HepG2 (cell line): Measurements from ENCODE around the gene S100A4. TPM values are rescaled to one million over a fixed set of nuclear protein-coding genes. Genes with fewer than 3 reads are reported as not detected.

Experiments used
- ATAC-seq: fragments of 200-7000 bp; cut with Tn5 transposase; 3 replicates; pipeline ENCODE4 v1.9.1; 2020; ENCODE audit warnings: mild to moderate bottlenecking, moderate library complexity
- BruUV-seq: library from RNA; stranded (reverse); fragments of 400-500 nt; replicated peaks from 2 replicates; lab custom pipeline; 2021; lab: Mats Ljungman, UMichigan
- CTCF ChIA-PET: fragments of 300-600 bp; formaldehyde crosslinking; extraction: SDS; loops from one replicate; lab custom pipeline; 2021; ENCODE audit warnings: low total read pairs, inconsistent platforms, low intra/inter-chr PET ratio; lab: Yijun Ruan, JAX
- POLR2A ChIA-PET: fragments of 350-600 bp; sonication (Branson Sonifier 250); formaldehyde crosslinking; loops from one replicate; lab custom pipeline; 2020; ENCODE audit warnings: antibody characterized with exemption, inconsistent platforms; lab: Yijun Ruan, JAX
- DNase-seq: peaks from one replicate; pipeline ENCODE4 v3.0.0-alpha.2; 2015; ENCODE audit warnings: low spot score
- FAIRE-seq: peaks from 3 replicates; lab custom pipeline; 2011; peaks lifted over from hg19 to GRCh38; lab: Jason Lieb, UNC
- H2AFZ ChIP-seq: one replicate; pipeline ENCODE4 v1.6.1; 2011; ENCODE audit warnings: low read length, inconsistent platforms
- H3K27ac ChIP-seq: fragments of 300-600 bp; 3 replicates; pipeline ENCODE4 v1.8.0; 2011; ENCODE audit warnings: mixed run types, mild to moderate bottlenecking, mixed read lengths, low read length, inconsistent platforms; ENCODE audit not compliant: insufficient read depth; ENCODE audit errors: extremely low read length
- H3K27me3 ChIP-seq, 2 experiments: fragments of 200-600 bp in 1 of 2; 2 replicates in 1 of 2; 3 replicates in 1 of 2; pipeline versions ENCODE4 v1.6.0 to v1.8.0; 2011; ENCODE audit warnings: low read length in 2 of 2, mild to moderate bottlenecking in 2 of 2, moderate library complexity in 2 of 2, inconsistent platforms in 1 of 2; ENCODE audit not compliant: insufficient read depth in 2 of 2, control insufficient read depth in 1 of 2
- H3K36me3 ChIP-seq, 2 experiments: fragments of 200-600 bp in 1 of 2; replicated peaks in 1 of 2; 2 replicates in 1 of 2; 3 replicates in 1 of 2; pipeline versions ENCODE4 v1.5.1 to v1.8.0; 2011; ENCODE audit warnings: low read length in 2 of 2, inconsistent platforms in 1 of 2; ENCODE audit not compliant: insufficient read depth in 2 of 2, control insufficient read depth in 1 of 2
- H3K4me1 ChIP-seq: 2 replicates; pipeline ENCODE4 v1.5.1; 2012; ENCODE audit warnings: low read length, inconsistent platforms; ENCODE audit not compliant: insufficient read depth
- H3K4me2 ChIP-seq: 2 replicates; pipeline ENCODE4 v1.6.0; 2011; ENCODE audit warnings: low read depth, low read length, inconsistent platforms
- H3K4me3 ChIP-seq, 3 experiments: fragments of 200-600 bp in 1 of 3; sonication (generic), shearing (Covaris generic) in 1 of 3; replicated peaks in 1 of 3; 2 replicates each; pipeline ENCODE4 v1.5.1; 2011 to 2016; ENCODE audit warnings: low read length in 3 of 3, inconsistent platforms in 2 of 3, low read depth in 2 of 3, mild to moderate bottlenecking in 2 of 3, control low read depth in 1 of 3, mixed read lengths in 1 of 3; ENCODE audit not compliant: insufficient read depth in 1 of 3
- H3K79me2 ChIP-seq: one replicate; pipeline ENCODE4 v1.6.1; 2011; ENCODE audit warnings: low read length, inconsistent platforms; ENCODE audit not compliant: insufficient read depth
- H3K9ac ChIP-seq: 2 replicates; pipeline ENCODE4 v1.6.0; 2011; ENCODE audit warnings: mild to moderate bottlenecking, low read depth, low read length, inconsistent platforms; ENCODE audit not compliant: insufficient read depth
- H3K9me3 ChIP-seq: 2 replicates; pipeline ENCODE4 v1.5.1; 2012; ENCODE audit warnings: mild to moderate bottlenecking, low read length
- H4K20me1 ChIP-seq: 2 replicates; pipeline ENCODE4 v1.6.0; 2011; ENCODE audit warnings: inconsistent platforms, mild to moderate bottlenecking, low read length, moderate library complexity; ENCODE audit not compliant: insufficient read depth
- ESRRA ChIP-seq: sonication (generic); formaldehyde crosslinking; IDR thresholded peaks from 2 replicates; pipeline ENCODE4 v1.5.1; 2020; ENCODE audit warnings: mild to moderate bottlenecking, low read depth, missing genetic modification reagents
- JUND ChIP-seq: sonication (generic); formaldehyde crosslinking; IDR thresholded peaks from 2 replicates; pipeline ENCODE4 v1.8.0; 2022; ENCODE audit warnings: mild to moderate bottlenecking, missing genetic modification reagents
- RAD51 ChIP-seq: fragments of 450-650 bp; IDR thresholded peaks from 2 replicates; pipeline ENCODE4 v1.6.1; 2016; ENCODE audit warnings: borderline replicate concordance
- ZFX ChIP-seq: sonication (generic); formaldehyde crosslinking; IDR thresholded peaks from 2 replicates; pipeline ENCODE4 v1.4.0; 2020; ENCODE audit warnings: mild to moderate bottlenecking, low read depth, missing genetic modification reagents, moderate library complexity
- ZNF546 ChIP-seq: sonication (generic); formaldehyde crosslinking; conservative IDR thresholded peaks from 2 replicates; pipeline ENCODE4 v1.8.1; 2023; ENCODE audit warnings: mild to moderate bottlenecking, missing genetic modification reagents
- ZNF879 ChIP-seq: sonication (generic); formaldehyde crosslinking; IDR thresholded peaks from 2 replicates; pipeline ENCODE4 v1.8.1; 2023; ENCODE audit warnings: missing genetic modification reagents
- WGBS: methylation state at CpG from one replicate; pipeline ENCODE4 v1.1.6; 2017; ENCODE audit warnings: low lambda C conversion rate; 5-methylcytosine and 5-hydroxymethylcytosine counted together
- in situ Hi-C: cut with HindIII; loops from 2 replicates; pipeline ENCODE4 v1.10.0; 2017; ENCODE audit warnings: low pct_unique_long_range_greater_than_20kb; ENCODE audit not compliant: extremely low pct_ligation_motif_present
- intact Hi-C: fragments of 100-400 bp; cut with micrococcal nuclease; formaldehyde crosslinking; loops from one replicate; pipeline ENCODE4 v1.10.0; 2022; ENCODE audit not compliant: unreplicated experiment
- polyA plus RNA-seq, 8 experiments: library from polyadenylated mRNA; depleted of rRNA in 3 of 8; stranded (reverse) in 7 of 8; unstranded in 1 of 8; fragments of >200 nt; fragmentation: Illumina TruSeq in 4 of 8; extraction: Trizol in 4 of 8; gene quantifications; 2 replicates each; pipeline versions ENCODE4 v1.2.1 to v1.2.3, GENCODE V29; 2011 to 2016; ENCODE audit warnings: low read depth in 4 of 8, missing spikeins in 1 of 8, mixed read lengths in 1 of 8; ENCODE audit not compliant: insufficient read depth in 1 of 8
- total RNA-seq, 5 experiments: library from RNA; depleted of rRNA; stranded (reverse); fragments of >200 nt; fragmentation: Illumina TruSeq; extraction: Trizol; gene quantifications; 2 replicates each; pipeline ENCODE4 v1.2.3, GENCODE V29; 2016; ENCODE audit warnings: low read depth in 1 of 5
- TF ChIP-seq, protein P1 (sequence below): sonication (generic); formaldehyde crosslinking; conservative IDR thresholded peaks from 2 replicates; pipeline ENCODE4 v1.4.0; 2020; ENCODE audit warnings: mild to moderate bottlenecking, missing genetic modification reagents, moderate library complexity
- TF ChIP-seq, protein P2 (sequence below): sonication (generic); formaldehyde crosslinking; IDR thresholded peaks from 2 replicates; pipeline ENCODE4 v1.4.0; 2020; ENCODE audit warnings: missing genetic modification reagents, low read depth, mild to moderate bottlenecking, borderline replicate concordance
- TF ChIP-seq, protein P3 (sequence below): sonication (generic); formaldehyde crosslinking; IDR thresholded peaks from 2 replicates; pipeline ENCODE4 v1.5.0; 2020; ENCODE audit warnings: mild to moderate bottlenecking, missing genetic modification reagents, moderate library complexity
- TF ChIP-seq, protein P4 (sequence below): sonication (generic); formaldehyde crosslinking; IDR thresholded peaks from 2 replicates; pipeline ENCODE4 v1.9.0; 2022; ENCODE audit warnings: missing genetic modification reagents, mild to moderate bottlenecking, borderline replicate concordance
- TF ChIP-seq, protein P5 (sequence below): sonication (generic); formaldehyde crosslinking; conservative IDR thresholded peaks from 2 replicates; pipeline ENCODE4 v1.8.0; 2022; ENCODE audit warnings: mild to moderate bottlenecking, moderate library complexity, missing genetic modification reagents

The S100A4 gene
- total and polyA plus RNA-seq, 2 of the 13 experiments (the other 11 are each of a cell fraction or from before 2014, with no cell fraction given): 12.9 to 20.2 TPM

DNA sequence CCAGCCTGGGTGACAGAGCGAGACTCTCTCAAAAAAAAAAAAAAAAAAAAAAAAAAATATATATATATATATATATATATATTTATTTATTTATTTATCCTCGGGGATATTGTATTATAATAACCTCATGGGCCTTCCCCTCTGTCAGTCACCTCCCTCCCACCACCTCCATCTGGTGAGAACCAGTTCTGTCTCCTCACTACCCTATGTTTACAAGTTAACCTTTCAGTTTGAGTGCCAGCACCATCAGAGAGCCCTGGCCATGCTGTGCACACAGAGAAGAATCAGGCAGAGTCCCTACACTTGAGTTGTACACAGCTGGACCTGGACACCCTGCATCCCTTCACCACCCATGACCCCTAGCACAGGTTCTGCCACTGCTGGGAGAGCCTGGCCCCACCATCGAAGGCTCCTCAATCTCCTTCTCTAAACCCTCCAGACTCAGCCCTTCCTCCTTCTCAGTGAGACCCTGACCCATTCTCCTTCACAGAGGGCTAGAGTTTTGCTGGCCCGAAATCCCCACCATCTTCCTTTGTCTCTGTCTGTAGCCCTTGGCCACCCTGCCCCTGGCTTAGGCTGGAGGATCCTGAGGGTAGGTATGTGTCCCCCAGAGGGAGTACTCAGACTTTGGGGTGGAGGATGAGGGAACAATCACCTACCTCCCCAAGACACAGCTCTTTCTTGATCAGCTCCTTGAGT lies 6.1 kb downstream of the S100A4 start (continued):
- TF ChIP-seq, protein P1, sequence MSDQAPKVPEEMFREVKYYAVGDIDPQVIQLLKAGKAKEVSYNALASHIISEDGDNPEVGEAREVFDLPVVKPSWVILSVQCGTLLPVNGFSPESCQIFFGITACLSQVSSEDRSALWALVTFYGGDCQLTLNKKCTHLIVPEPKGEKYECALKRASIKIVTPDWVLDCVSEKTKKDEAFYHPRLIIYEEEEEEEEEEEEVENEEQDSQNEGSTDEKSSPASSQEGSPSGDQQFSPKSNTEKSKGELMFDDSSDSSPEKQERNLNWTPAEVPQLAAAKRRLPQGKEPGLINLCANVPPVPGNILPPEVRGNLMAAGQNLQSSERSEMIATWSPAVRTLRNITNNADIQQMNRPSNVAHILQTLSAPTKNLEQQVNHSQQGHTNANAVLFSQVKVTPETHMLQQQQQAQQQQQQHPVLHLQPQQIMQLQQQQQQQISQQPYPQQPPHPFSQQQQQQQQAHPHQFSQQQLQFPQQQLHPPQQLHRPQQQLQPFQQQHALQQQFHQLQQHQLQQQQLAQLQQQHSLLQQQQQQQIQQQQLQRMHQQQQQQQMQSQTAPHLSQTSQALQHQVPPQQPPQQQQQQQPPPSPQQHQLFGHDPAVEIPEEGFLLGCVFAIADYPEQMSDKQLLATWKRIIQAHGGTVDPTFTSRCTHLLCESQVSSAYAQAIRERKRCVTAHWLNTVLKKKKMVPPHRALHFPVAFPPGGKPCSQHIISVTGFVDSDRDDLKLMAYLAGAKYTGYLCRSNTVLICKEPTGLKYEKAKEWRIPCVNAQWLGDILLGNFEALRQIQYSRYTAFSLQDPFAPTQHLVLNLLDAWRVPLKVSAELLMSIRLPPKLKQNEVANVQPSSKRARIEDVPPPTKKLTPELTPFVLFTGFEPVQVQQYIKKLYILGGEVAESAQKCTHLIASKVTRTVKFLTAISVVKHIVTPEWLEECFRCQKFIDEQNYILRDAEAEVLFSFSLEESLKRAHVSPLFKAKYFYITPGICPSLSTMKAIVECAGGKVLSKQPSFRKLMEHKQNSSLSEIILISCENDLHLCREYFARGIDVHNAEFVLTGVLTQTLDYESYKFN (CRISPR knock-in tag): no peak
- TF ChIP-seq, protein P2, sequence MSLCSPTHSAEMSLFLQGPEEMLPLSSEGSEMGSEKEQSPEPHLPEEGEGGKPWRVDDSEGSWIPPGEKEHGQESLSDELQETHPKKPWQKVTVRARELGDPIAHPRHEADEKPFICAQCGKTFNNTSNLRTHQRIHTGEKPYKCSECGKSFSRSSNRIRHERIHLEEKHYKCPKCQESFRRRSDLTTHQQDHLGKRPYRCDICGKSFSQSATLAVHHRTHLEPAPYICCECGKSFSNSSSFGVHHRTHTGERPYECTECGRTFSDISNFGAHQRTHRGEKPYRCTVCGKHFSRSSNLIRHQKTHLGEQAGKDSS: no peak
- no peak for TF ChIP-seq ESRRA (CRISPR knock-in tag)
- TF ChIP-seq, all 625 proteins: peak for 0

DNA sequence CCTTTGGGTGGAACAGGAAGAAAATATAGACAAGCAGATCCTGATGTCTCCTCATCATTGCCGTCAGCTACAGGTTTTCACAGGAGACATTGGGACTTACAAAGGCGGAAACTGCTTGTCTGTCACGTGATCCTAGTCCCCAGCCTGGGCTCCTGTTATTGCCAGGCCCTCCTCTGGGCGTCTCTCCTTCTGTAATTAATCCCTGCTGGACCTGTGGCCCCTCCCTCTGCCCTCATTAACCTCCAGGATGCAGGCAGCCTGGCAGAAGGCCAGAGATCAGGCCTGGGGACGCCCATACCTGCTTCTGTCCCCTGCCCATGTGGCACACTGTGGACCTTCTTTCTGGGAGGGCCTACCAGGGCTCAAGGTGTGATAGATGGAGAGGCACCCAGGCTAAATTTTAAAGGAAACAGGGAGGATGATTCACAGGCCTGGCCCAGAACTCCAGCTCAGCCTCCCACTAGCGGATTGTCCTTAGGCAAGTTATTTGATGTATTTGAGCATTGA lies 7.2 kb downstream of the S100A4 start:
- ATAC-seq (peak; percentile 33), FAIRE-seq (no peak), DNase-seq (peak; percentile 50)
- ChIA-PET CTCF (no interaction called here), POLR2A (interaction anchor here (0.7 to 0.8 kb wide), 2 partner anchors 28 to 96 kb away, joined by 4 read pairs; partner anchors contain the start of gene CHTOP)
- BruUV-seq: no TSS peak
- Histone ChIP-seq H3K9ac (no peak overlapping the region), H3K27me3 (peaks cover 0 to 10% of the 10 kb centered on the region in 2 experiments; a peak in 2 of 5 replicates), H3K4me1 (peaks cover 90% of the 10 kb centered on the region), H3K9me3 (no peaks in the 10 kb centered on the region), H3K36me3 (no peaks in the 10 kb centered on the region), H4K20me1 (no peaks in the 10 kb centered on the region), H3K79me2 (no peaks in the 10 kb centered on the region), H3K27ac (no peak overlapping the region), H3K4me2 (peak overlapping the region; percentile 15), H2AFZ (no peak overlapping the region), H3K4me3 (no peak overlapping the region)
- WGBS: 40% methylated on average over 2 of the region's 6 CpGs
- in situ Hi-C loops (no loop called here), intact Hi-C loops (no loop called here)
- TF ChIP-seq ZNF546: no peak
- TF ChIP-seq ZFX: peak; percentile 41; the same call in 1 of the 2 replicates
- TF ChIP-seq, protein P3, sequence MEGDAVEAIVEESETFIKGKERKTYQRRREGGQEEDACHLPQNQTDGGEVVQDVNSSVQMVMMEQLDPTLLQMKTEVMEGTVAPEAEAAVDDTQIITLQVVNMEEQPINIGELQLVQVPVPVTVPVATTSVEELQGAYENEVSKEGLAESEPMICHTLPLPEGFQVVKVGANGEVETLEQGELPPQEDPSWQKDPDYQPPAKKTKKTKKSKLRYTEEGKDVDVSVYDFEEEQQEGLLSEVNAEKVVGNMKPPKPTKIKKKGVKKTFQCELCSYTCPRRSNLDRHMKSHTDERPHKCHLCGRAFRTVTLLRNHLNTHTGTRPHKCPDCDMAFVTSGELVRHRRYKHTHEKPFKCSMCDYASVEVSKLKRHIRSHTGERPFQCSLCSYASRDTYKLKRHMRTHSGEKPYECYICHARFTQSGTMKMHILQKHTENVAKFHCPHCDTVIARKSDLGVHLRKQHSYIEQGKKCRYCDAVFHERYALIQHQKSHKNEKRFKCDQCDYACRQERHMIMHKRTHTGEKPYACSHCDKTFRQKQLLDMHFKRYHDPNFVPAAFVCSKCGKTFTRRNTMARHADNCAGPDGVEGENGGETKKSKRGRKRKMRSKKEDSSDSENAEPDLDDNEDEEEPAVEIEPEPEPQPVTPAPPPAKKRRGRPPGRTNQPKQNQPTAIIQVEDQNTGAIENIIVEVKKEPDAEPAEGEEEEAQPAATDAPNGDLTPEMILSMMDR: peak; percentile 22; the same call in 1 of the 2 replicates
- TF ChIP-seq, protein P4, sequence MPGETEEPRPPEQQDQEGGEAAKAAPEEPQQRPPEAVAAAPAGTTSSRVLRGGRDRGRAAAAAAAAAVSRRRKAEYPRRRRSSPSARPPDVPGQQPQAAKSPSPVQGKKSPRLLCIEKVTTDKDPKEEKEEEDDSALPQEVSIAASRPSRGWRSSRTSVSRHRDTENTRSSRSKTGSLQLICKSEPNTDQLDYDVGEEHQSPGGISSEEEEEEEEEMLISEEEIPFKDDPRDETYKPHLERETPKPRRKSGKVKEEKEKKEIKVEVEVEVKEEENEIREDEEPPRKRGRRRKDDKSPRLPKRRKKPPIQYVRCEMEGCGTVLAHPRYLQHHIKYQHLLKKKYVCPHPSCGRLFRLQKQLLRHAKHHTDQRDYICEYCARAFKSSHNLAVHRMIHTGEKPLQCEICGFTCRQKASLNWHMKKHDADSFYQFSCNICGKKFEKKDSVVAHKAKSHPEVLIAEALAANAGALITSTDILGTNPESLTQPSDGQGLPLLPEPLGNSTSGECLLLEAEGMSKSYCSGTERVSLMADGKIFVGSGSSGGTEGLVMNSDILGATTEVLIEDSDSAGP (CRISPR knock-in tag): peak; percentile 26; the same call in 1 of the 2 replicates
- TF ChIP-seq, protein P5, sequence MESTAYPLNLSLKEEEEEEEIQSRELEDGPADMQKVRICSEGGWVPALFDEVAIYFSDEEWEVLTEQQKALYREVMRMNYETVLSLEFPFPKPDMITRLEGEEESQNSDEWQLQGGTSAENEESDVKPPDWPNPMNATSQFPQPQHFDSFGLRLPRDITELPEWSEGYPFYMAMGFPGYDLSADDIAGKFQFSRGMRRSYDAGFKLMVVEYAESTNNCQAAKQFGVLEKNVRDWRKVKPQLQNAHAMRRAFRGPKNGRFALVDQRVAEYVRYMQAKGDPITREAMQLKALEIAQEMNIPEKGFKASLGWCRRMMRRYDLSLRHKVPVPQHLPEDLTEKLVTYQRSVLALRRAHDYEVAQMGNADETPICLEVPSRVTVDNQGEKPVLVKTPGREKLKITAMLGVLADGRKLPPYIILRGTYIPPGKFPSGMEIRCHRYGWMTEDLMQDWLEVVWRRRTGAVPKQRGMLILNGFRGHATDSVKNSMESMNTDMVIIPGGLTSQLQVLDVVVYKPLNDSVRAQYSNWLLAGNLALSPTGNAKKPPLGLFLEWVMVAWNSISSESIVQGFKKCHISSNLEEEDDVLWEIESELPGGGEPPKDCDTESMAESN (CRISPR knock-in tag): 0 out of 2 replicates have a peak, but pooled peaks have one; percentile 18
- TF ChIP-seq RAD51: peak; percentile 92
- TF ChIP-seq ZNF879: no peak
- TF ChIP-seq JUND (CRISPR knock-in tag): no peak
